Measurements from ENCODE around the gene SNX24. TPM values are rescaled to one million over a fixed set of nuclear protein-coding genes. Genes with fewer than 3 reads are reported as not detected.
"Not testable (repeated sequence)": the region's sequence is repeated elsewhere in the genome, so short reads cannot be mapped to it uniquely, and the experiment has no call there.

Gene SNX24
- total RNA-seq, 3 donors from 2014 or later, result 0.74 to 2.2 (median 1.1) TPM

GRCh38 chr5:122849771-122850170 lies 4.4 kb downstream of the SNX24 start:
- Mint-ChIP-seq H3K27me3 (ENCODE audit: low read depth) (no peaks in the 10 kb centered on the region), H3K36me3 (ENCODE audit: insufficient read depth) (no peaks in the 10 kb centered on the region), H3K4me1 (ENCODE audit: low read depth) (peaks cover 14% of the 10 kb centered on the region), H3K9me3 (no peaks in the 10 kb centered on the region), H3K4me3 (no peak overlapping the region)
- ATAC-seq (no peak), DNase-seq (no peak)

- DNase-seq; ATAC-seq; H3K27me3 Mint-ChIP-seq (ENCODE audit: low read depth); H3K9me3 Mint-ChIP-seq; H3K4me3 Mint-ChIP-seq; H3K4me1 Mint-ChIP-seq (ENCODE audit: low read depth); H3K36me3 Mint-ChIP-seq (ENCODE audit: insufficient read depth): not testable (repeated sequence)
Observed at GRCh38 chr5:122857538-122857937, 12.1 kb downstream of the SNX24 start.

GRCh38 chr5:122858451-122858850 lies 13.0 kb downstream of the SNX24 start:
- H3K9me3 Mint-ChIP-seq, result no peaks in the 10 kb centered on the region
- H3K4me1 Mint-ChIP-seq (ENCODE audit: low read depth), result no peaks in the 10 kb centered on the region
- H3K4me3 Mint-ChIP-seq, result no peak overlapping the region
- DNase-seq, result no peak
- no peaks in the 10 kb centered on the region for H3K27me3 Mint-ChIP-seq (ENCODE audit: low read depth)
- peaks cover 4% of the 10 kb centered on the region for H3K36me3 Mint-ChIP-seq (ENCODE audit: insufficient read depth)
- no peak for ATAC-seq

DNA sequence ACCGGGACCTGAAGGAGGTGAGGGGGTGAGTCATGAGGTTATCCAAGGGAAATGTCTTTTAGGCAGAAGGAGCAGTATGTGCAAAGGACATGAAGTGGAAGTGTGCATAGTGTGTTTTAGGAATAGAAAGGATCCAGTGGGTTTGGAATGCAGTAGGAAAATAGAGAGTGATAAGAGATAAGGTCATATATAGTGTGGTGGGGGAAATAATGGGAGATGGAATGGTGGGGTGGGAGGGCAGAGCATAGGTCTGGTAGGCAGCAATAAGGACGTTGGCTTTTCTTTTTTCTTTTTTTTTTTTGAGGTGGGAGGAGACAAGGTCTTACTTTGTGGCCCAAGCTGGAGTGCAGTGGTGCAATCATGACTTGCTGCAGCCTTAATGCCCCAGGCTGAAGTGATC lies 17.8 kb downstream of the SNX24 start:
- H3K36me3 Mint-ChIP-seq (ENCODE audit: insufficient read depth), result peaks cover 1% of the 10 kb centered on the region
- no peak overlapping the region for H3K4me3 Mint-ChIP-seq
- DNase-seq, result no peak

DNA sequence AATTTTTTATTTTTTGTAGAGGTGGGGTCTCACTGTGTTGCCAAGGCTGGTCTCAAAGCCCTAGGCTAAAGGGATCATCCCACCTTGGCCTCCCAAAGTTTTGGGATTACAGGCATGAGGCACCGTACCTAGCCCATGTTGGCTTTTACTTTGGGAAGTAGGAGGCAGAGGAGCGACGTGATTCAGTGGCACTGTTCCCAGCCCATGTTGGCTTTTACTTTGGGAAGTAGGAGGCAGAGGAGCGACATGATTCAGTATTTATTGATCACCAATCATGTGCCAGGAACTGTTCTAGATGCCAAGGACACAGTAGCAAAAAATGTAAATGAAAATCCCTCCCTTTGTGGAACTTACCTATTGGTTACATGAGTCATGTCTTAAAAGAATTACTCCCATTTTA lies 18.3 kb downstream of the SNX24 start:
- no peak overlapping the region for H3K4me3 Mint-ChIP-seq
- peaks cover 7% of the 10 kb centered on the region for H3K4me1 Mint-ChIP-seq (ENCODE audit: low read depth)
- no peaks in the 10 kb centered on the region for H3K27me3 Mint-ChIP-seq (ENCODE audit: low read depth)
- no peak for DNase-seq
- no peaks in the 10 kb centered on the region for H3K9me3 Mint-ChIP-seq
- H3K36me3 Mint-ChIP-seq (ENCODE audit: insufficient read depth), result peaks cover 1% of the 10 kb centered on the region
- ATAC-seq, result no peak

More for the DNA sequence above, 17.8 kb downstream of the SNX24 start:
- Mint-ChIP-seq H3K27me3 (ENCODE audit: low read depth) (no peaks in the 10 kb centered on the region), H3K4me1 (ENCODE audit: low read depth) (peaks cover 7% of the 10 kb centered on the region), H3K9me3 (no peaks in the 10 kb centered on the region)
- ATAC-seq, result no peak

DNA sequence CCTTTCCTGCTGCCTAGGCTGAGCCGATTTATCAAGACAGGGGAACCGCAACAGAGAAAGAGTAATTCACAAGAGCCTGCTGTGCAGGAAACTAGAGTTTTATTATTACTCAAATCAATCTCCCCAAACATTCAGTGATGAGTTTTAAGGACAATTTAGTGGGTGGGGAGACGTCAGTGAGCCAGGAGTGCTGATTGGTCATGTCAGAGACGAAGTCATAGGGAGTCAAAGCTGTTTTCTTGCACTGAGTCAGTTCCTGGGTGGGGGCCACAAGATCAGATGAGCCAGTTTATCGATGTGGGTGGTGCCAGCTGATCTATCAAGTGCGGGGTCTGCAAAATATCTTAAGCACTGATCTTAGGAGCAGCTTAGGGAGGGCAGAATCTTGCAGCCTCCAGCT lies 19.0 kb downstream of the SNX24 start:
- peaks cover 7% of the 10 kb centered on the region for H3K4me1 Mint-ChIP-seq (ENCODE audit: low read depth)
- peaks cover 1% of the 10 kb centered on the region for H3K36me3 Mint-ChIP-seq (ENCODE audit: insufficient read depth)
- ATAC-seq, result peak; percentile 34 to 85
- H3K9me3 Mint-ChIP-seq, result no peaks in the 10 kb centered on the region
- H3K27me3 Mint-ChIP-seq (ENCODE audit: low read depth), result no peaks in the 10 kb centered on the region
- no peak for DNase-seq
- H3K4me3 Mint-ChIP-seq, result no peak overlapping the region

GRCh38 chr5:122864842-122865241 lies 19.4 kb downstream of the SNX24 start:
- ATAC-seq, result no peak
- H3K4me3 Mint-ChIP-seq, result no peak overlapping the region
- peaks cover 1% of the 10 kb centered on the region for H3K36me3 Mint-ChIP-seq (ENCODE audit: insufficient read depth)

DNA sequence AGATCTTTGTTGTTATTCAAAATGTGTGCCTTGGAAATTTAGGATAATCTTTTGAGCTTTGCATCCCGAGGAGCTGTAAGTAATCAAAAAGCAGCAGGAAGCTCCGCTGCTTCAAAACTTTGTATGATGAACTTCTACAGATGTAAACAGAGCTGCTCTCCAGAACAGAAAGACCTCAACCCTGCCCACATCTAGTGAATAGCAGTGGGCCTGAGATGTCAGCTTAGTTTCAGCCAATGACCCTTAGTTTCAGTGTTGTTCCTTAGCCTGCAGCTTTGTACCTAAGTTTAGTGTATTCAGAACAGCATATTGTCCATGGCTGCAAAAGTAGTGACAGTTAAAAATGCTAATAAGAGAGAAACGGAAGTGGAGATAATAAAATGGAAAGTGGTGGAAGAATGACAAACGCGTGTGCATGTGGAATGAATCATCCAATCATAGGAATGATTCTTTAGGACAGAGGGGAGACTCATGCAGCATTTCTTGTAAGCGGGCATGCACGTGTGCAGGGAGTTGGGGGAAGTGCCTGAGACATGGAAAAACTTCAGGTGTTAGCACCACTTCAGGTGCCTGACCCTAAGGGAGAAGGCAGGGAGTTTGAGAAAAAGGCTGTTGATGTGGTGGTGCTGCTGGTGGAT lies 24.9 kb downstream of the SNX24 start:
- ATAC-seq, result no peak
- no peak for DNase-seq
- Mint-ChIP-seq H3K4me1 (ENCODE audit: low read depth) (no peaks in the 10 kb centered on the region), H3K36me3 (ENCODE audit: insufficient read depth) (peaks cover 2% of the 10 kb centered on the region), H3K27me3 (ENCODE audit: low read depth) (no peaks in the 10 kb centered on the region), H3K4me3 (no peak overlapping the region), H3K9me3 (no peaks in the 10 kb centered on the region)

More at GRCh38 chr5:122864842-122865241, 19.4 kb downstream of the SNX24 start:
- Mint-ChIP-seq H3K27me3 (ENCODE audit: low read depth) (no peaks in the 10 kb centered on the region), H3K4me1 (ENCODE audit: low read depth) (peaks cover 7% of the 10 kb centered on the region), H3K9me3 (no peaks in the 10 kb centered on the region)
- DNase-seq, result no peak

DNA sequence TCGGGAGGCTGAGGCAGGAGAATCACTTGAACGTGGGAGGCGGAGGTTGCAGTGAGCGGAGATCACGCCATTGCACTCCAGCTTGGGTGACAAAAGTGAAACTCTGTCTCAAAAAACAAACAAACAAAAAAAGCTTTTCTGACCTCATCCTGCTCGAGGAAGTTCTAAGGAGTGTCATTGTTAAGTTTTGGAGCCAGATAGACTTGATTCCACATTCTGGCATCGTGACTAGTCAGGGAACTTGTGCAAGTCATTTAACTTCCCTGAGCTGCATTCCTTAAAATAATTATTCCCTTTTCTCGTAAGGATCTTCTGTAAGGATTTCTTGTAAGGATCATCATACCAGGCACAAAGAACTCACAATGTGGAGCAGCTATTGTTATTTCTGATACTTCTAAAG lies 26.2 kb downstream of the SNX24 start:
- no peak for DNase-seq
- ATAC-seq, result no peak
- H3K9me3 Mint-ChIP-seq, result no peaks in the 10 kb centered on the region
- no peaks in the 10 kb centered on the region for H3K27me3 Mint-ChIP-seq (ENCODE audit: low read depth)
- H3K4me3 Mint-ChIP-seq, result no peak overlapping the region
- H3K4me1 Mint-ChIP-seq (ENCODE audit: low read depth), result no peaks in the 10 kb centered on the region
- H3K36me3 Mint-ChIP-seq (ENCODE audit: insufficient read depth), result peaks cover 2% of the 10 kb centered on the region

GRCh38 chr5:122874179-122874875 lies 28.9 kb downstream of the SNX24 start:
- H3K4me3 Mint-ChIP-seq, result no peak overlapping the region
- no peaks in the 10 kb centered on the region for H3K4me1 Mint-ChIP-seq (ENCODE audit: low read depth)
- peaks cover 2% of the 10 kb centered on the region for H3K36me3 Mint-ChIP-seq (ENCODE audit: insufficient read depth)
- DNase-seq, result no peak
- H3K9me3 Mint-ChIP-seq, result no peaks in the 10 kb centered on the region
- H3K27me3 Mint-ChIP-seq (ENCODE audit: low read depth), result no peaks in the 10 kb centered on the region
- ATAC-seq, result no peak

GRCh38 chr5:122877518-122877917 lies 32.1 kb downstream of the SNX24 start:
- no peak for DNase-seq
- Mint-ChIP-seq H3K9me3 (no peaks in the 10 kb centered on the region), H3K4me1 (ENCODE audit: low read depth) (no peaks in the 10 kb centered on the region)

GRCh38 chr5:122879076-122879475 lies 33.7 kb downstream of the SNX24 start:
- no peak for ATAC-seq

More at GRCh38 chr5:122877518-122877917, 32.1 kb downstream of the SNX24 start:
- Mint-ChIP-seq H3K4me3 (no peak overlapping the region), H3K36me3 (ENCODE audit: insufficient read depth) (peaks cover 2% of the 10 kb centered on the region), H3K27me3 (ENCODE audit: low read depth) (no peaks in the 10 kb centered on the region)
- ATAC-seq, result no peak

DNA sequence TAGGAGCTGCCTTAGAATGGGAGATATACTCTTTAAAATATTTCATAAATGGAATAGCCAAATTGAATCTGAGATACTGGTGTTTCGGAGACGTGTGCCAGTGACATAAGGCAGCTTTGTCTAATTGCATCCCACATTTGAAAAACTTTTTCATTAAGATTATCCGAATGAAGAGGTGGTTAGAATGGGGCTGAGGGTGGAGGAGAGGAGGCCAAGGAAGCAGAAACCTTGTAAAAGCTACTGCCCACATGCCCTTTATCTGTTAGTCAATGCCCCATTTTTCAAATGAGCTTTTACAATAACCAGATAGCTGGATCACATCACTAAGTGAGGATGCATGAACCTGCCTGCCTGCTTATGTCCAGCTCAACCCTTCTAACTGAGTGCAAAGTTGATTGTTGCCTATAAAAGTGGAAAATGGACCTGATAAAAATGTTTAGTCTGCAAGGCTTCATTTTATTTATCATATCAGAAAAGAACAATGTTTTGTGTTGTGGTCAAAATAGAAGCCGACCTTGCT lies 34.8 kb downstream of the SNX24 start:
- DNase-seq, result no peak
- Mint-ChIP-seq H3K4me3 (no peak overlapping the region), H3K9me3 (no peaks in the 10 kb centered on the region), H3K36me3 (ENCODE audit: insufficient read depth) (no peaks in the 10 kb centered on the region), H3K4me1 (ENCODE audit: low read depth) (peaks cover 2% of the 10 kb centered on the region), H3K27me3 (ENCODE audit: low read depth) (no peaks in the 10 kb centered on the region)
- ATAC-seq, result no peak

More at GRCh38 chr5:122879076-122879475, 33.7 kb downstream of the SNX24 start:
- no peak overlapping the region for H3K4me3 Mint-ChIP-seq
- H3K9me3 Mint-ChIP-seq, result no peaks in the 10 kb centered on the region
- H3K36me3 Mint-ChIP-seq (ENCODE audit: insufficient read depth), result no peaks in the 10 kb centered on the region
- no peak for DNase-seq
- H3K27me3 Mint-ChIP-seq (ENCODE audit: low read depth), result no peaks in the 10 kb centered on the region
- peaks cover 2% of the 10 kb centered on the region for H3K4me1 Mint-ChIP-seq (ENCODE audit: low read depth)

DNA sequence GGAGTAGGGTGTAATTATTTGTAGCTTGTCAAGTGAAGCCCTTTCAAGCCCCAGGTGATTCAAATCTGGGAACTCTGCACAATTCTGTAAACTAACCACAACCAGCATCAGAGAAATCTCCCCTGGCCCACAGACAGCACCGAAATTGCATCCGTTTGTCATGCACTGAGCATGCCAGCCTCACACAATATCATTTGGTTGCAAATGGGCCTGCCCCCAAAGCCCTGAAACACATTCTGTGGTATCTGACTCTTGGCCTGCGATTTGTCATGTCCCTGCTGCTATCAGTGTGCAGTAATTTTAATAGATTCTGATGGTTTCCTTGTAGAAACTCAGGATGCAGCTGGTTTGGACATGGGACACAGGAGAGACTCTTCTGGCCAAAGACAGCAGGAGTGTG lies 35.3 kb downstream of the SNX24 start:
- ATAC-seq (no peak), DNase-seq (no peak)
- no peaks in the 10 kb centered on the region for H3K27me3 Mint-ChIP-seq (ENCODE audit: low read depth)
- no peaks in the 10 kb centered on the region for H3K9me3 Mint-ChIP-seq
- H3K4me1 Mint-ChIP-seq (ENCODE audit: low read depth), result peaks cover 2% of the 10 kb centered on the region
- no peak overlapping the region for H3K4me3 Mint-ChIP-seq
- H3K36me3 Mint-ChIP-seq (ENCODE audit: insufficient read depth), result no peaks in the 10 kb centered on the region

GRCh38 chr5:122882831-122883230 lies 37.4 kb downstream of the SNX24 start:
- no peaks in the 10 kb centered on the region for H3K9me3 Mint-ChIP-seq
- ATAC-seq, result peak; percentile 53 to 61

More at GRCh38 chr5:122882831-122883230, 37.4 kb downstream of the SNX24 start:
- no peaks in the 10 kb centered on the region for H3K27me3 Mint-ChIP-seq (ENCODE audit: low read depth)
- no peaks in the 10 kb centered on the region for H3K36me3 Mint-ChIP-seq (ENCODE audit: insufficient read depth)
- H3K4me1 Mint-ChIP-seq (ENCODE audit: low read depth), result peaks cover 2% of the 10 kb centered on the region
- no peak for DNase-seq
- H3K4me3 Mint-ChIP-seq, result no peak overlapping the region

Data from activated T-cell treated with anti-CD3 and anti-CD28 coated beads, Interleukin-2, amount 50 U/mL, for 4 hours (primary cell).